Measurements from ENCODE around the gene EHD4.

EHD4 gene

GRCh38 chr15:41885321-41885720 lies 87.0 kb downstream of the EHD4 start:
- Histone ChIP-seq H3K9me3 (replicated peaks; ENCODE audit: low read length) (no peaks in the 10 kb centered on the region), H3K4me1 (ENCODE audit: control insufficient read depth, insufficient read depth, low read length) (peaks cover 8% of the 10 kb centered on the region), H3K9ac (ENCODE audit: low read depth, low read length) (no peak overlapping the region), H3K27me3 (ENCODE audit: control insufficient read depth, insufficient read depth, low read length) (peaks cover 14% of the 10 kb centered on the region), H3K4me2 (ENCODE audit: low read length) (no peak overlapping the region), H3K36me3 (ENCODE audit: insufficient read depth, low read length) (no peaks in the 10 kb centered on the region), H3K4me3 (ENCODE audit: low read length) (no peak overlapping the region)

GRCh38 chr15:41884458-41884857 lies 87.9 kb downstream of the EHD4 start:
- H3K4me3 ChIP-seq (ENCODE audit: low read length): no peak overlapping the region
- H3K36me3 ChIP-seq (ENCODE audit: insufficient read depth, low read length): no peaks in the 10 kb centered on the region
- H3K9me3 ChIP-seq (replicated peaks; ENCODE audit: low read length): no peaks in the 10 kb centered on the region

GRCh38 chr15:41883484-41883825 lies 88.9 kb downstream of the EHD4 start:
- Histone ChIP-seq H3K27me3 (ENCODE audit: control insufficient read depth, insufficient read depth, low read length) (peaks cover 17% of the 10 kb centered on the region), H3K4me1 (ENCODE audit: control insufficient read depth, insufficient read depth, low read length) (peaks cover 8% of the 10 kb centered on the region), H3K9me3 (replicated peaks; ENCODE audit: low read length) (no peaks in the 10 kb centered on the region), H3K4me3 (ENCODE audit: low read length) (no peak overlapping the region), H3K4me2 (ENCODE audit: low read length) (no peak overlapping the region), H3K36me3 (ENCODE audit: insufficient read depth, low read length) (no peaks in the 10 kb centered on the region), H3K9ac (ENCODE audit: low read depth, low read length) (no peak overlapping the region)

More at GRCh38 chr15:41884458-41884857, 87.9 kb downstream of the EHD4 start:
- no peak overlapping the region for H3K9ac ChIP-seq (ENCODE audit: low read depth, low read length)
- peaks cover 8% of the 10 kb centered on the region for H3K4me1 ChIP-seq (ENCODE audit: control insufficient read depth, insufficient read depth, low read length)
- peaks cover 17% of the 10 kb centered on the region for H3K27me3 ChIP-seq (ENCODE audit: control insufficient read depth, insufficient read depth, low read length)
- no peak overlapping the region for H3K4me2 ChIP-seq (ENCODE audit: low read length)

- Histone ChIP-seq H3K27me3 (ENCODE audit: control insufficient read depth, insufficient read depth, low read length) (peaks cover 17% of the 10 kb centered on the region), H3K4me3 (ENCODE audit: low read length) (no peak overlapping the region), H3K9ac (ENCODE audit: low read depth, low read length) (no peak overlapping the region), H3K9me3 (replicated peaks; ENCODE audit: low read length) (no peaks in the 10 kb centered on the region), H3K4me1 (ENCODE audit: control insufficient read depth, insufficient read depth, low read length) (peaks cover 8% of the 10 kb centered on the region), H3K36me3 (ENCODE audit: insufficient read depth, low read length) (no peaks in the 10 kb centered on the region), H3K4me2 (ENCODE audit: low read length) (no peak overlapping the region)
Observed at GRCh38 chr15:41882689-41883483, 89.5 kb downstream of the EHD4 start.

GRCh38 chr15:41881920-41882688 lies 90.3 kb downstream of the EHD4 start:
- Histone ChIP-seq H3K4me3 (ENCODE audit: low read length) (no peak overlapping the region), H3K9me3 (replicated peaks; ENCODE audit: low read length) (no peaks in the 10 kb centered on the region), H3K4me2 (ENCODE audit: low read length) (peak overlapping the region; percentile 48), H3K36me3 (ENCODE audit: insufficient read depth, low read length) (no peaks in the 10 kb centered on the region), H3K27me3 (ENCODE audit: control insufficient read depth, insufficient read depth, low read length) (peaks cover 17% of the 10 kb centered on the region), H3K4me1 (ENCODE audit: control insufficient read depth, insufficient read depth, low read length) (peaks cover 8% of the 10 kb centered on the region), H3K9ac (ENCODE audit: low read depth, low read length) (no peak overlapping the region)

- Histone ChIP-seq H3K9ac (ENCODE audit: low read depth, low read length) (no peak overlapping the region), H3K36me3 (ENCODE audit: insufficient read depth, low read length) (no peaks in the 10 kb centered on the region), H3K4me3 (ENCODE audit: low read length) (no peak overlapping the region), H3K4me2 (ENCODE audit: low read length) (peak overlapping the region; percentile 48), H3K4me1 (ENCODE audit: control insufficient read depth, insufficient read depth, low read length) (peaks cover 8% of the 10 kb centered on the region), H3K9me3 (replicated peaks; ENCODE audit: low read length) (no peaks in the 10 kb centered on the region), H3K27me3 (ENCODE audit: control insufficient read depth, insufficient read depth, low read length) (peaks cover 17% of the 10 kb centered on the region)
Observed at GRCh38 chr15:41881550-41881919, 90.8 kb downstream of the EHD4 start.

- Histone ChIP-seq H3K9ac (ENCODE audit: low read depth, low read length) (no peak overlapping the region), H3K36me3 (ENCODE audit: insufficient read depth, low read length) (no peaks in the 10 kb centered on the region), H3K4me1 (ENCODE audit: control insufficient read depth, insufficient read depth, low read length) (peaks cover 8% of the 10 kb centered on the region), H3K4me3 (ENCODE audit: low read length) (no peak overlapping the region), H3K27me3 (ENCODE audit: control insufficient read depth, insufficient read depth, low read length) (peaks cover 17% of the 10 kb centered on the region), H3K4me2 (ENCODE audit: low read length) (no peak overlapping the region), H3K9me3 (replicated peaks; ENCODE audit: low read length) (no peaks in the 10 kb centered on the region)
Observed at GRCh38 chr15:41881086-41881485, 91.3 kb downstream of the EHD4 start.

- peaks cover 17% of the 10 kb centered on the region for H3K27me3 ChIP-seq (ENCODE audit: control insufficient read depth, insufficient read depth, low read length)
- no peak overlapping the region for H3K4me3 ChIP-seq (ENCODE audit: low read length)
- H3K9ac ChIP-seq (ENCODE audit: low read depth, low read length): no peak overlapping the region
- no peak overlapping the region for H3K4me2 ChIP-seq (ENCODE audit: low read length)
- no peaks in the 10 kb centered on the region for H3K9me3 ChIP-seq (replicated peaks; ENCODE audit: low read length)
- H3K36me3 ChIP-seq (ENCODE audit: insufficient read depth, low read length): no peaks in the 10 kb centered on the region
- H3K4me1 ChIP-seq (ENCODE audit: control insufficient read depth, insufficient read depth, low read length): peaks cover 8% of the 10 kb centered on the region
Observed at GRCh38 chr15:41880156-41880877, 92.0 kb downstream of the EHD4 start.

- H3K4me3 ChIP-seq (ENCODE audit: low read length): no peak overlapping the region
- H3K36me3 ChIP-seq (ENCODE audit: insufficient read depth, low read length): no peaks in the 10 kb centered on the region
- H3K4me2 ChIP-seq (ENCODE audit: low read length): no peak overlapping the region
- H3K9me3 ChIP-seq (replicated peaks; ENCODE audit: low read length): no peaks in the 10 kb centered on the region
- no peak overlapping the region for H3K9ac ChIP-seq (ENCODE audit: low read depth, low read length)
- H3K27me3 ChIP-seq (ENCODE audit: control insufficient read depth, insufficient read depth, low read length): peaks cover 17% of the 10 kb centered on the region
- H3K4me1 ChIP-seq (ENCODE audit: control insufficient read depth, insufficient read depth, low read length): peaks cover 8% of the 10 kb centered on the region
Observed at GRCh38 chr15:41879321-41879845, 93.0 kb downstream of the EHD4 start.

GRCh38 chr15:41878355-41878699 lies 94.0 kb downstream of the EHD4 start:
- Histone ChIP-seq H3K9me3 (replicated peaks; ENCODE audit: low read length) (no peaks in the 10 kb centered on the region), H3K9ac (ENCODE audit: low read depth, low read length) (no peak overlapping the region)

GRCh38 chr15:41877631-41878354 lies 94.6 kb downstream of the EHD4 start:
- H3K9ac ChIP-seq (ENCODE audit: low read depth, low read length): no peak overlapping the region
- peaks cover 17% of the 10 kb centered on the region for H3K27me3 ChIP-seq (ENCODE audit: control insufficient read depth, insufficient read depth, low read length)
- no peaks in the 10 kb centered on the region for H3K36me3 ChIP-seq (ENCODE audit: insufficient read depth, low read length)
- H3K4me2 ChIP-seq (ENCODE audit: low read length): no peak overlapping the region
- H3K4me1 ChIP-seq (ENCODE audit: control insufficient read depth, insufficient read depth, low read length): peaks cover 8% of the 10 kb centered on the region
- H3K4me3 ChIP-seq (ENCODE audit: low read length): no peak overlapping the region
- H3K9me3 ChIP-seq (replicated peaks; ENCODE audit: low read length): no peaks in the 10 kb centered on the region

More at GRCh38 chr15:41878355-41878699, 94.0 kb downstream of the EHD4 start:
- H3K4me1 ChIP-seq (ENCODE audit: control insufficient read depth, insufficient read depth, low read length): peaks cover 8% of the 10 kb centered on the region
- peaks cover 17% of the 10 kb centered on the region for H3K27me3 ChIP-seq (ENCODE audit: control insufficient read depth, insufficient read depth, low read length)
- no peak overlapping the region for H3K4me3 ChIP-seq (ENCODE audit: low read length)
- no peak overlapping the region for H3K4me2 ChIP-seq (ENCODE audit: low read length)
- H3K36me3 ChIP-seq (ENCODE audit: insufficient read depth, low read length): no peaks in the 10 kb centered on the region

Data from skeletal muscle satellite cell (primary cell).